Bronchial epithelial cell (primary cell): ENCODE data around the gene POLD4. TPM values are rescaled to one million over a fixed set of nuclear protein-coding genes. Genes with fewer than 3 reads are reported as not detected.
A peak's percentile ranks its signal among the peaks of the same experiment; 100 is the strongest.

ENCODE experiments used
- DNase-seq: peaks from one replicate; pipeline ENCODE4 v3.0.0-alpha.2; 2010; ENCODE audit warnings: low read depth
- FAIRE-seq: peaks from 2 replicates; lab custom pipeline; 2011; peaks lifted over from hg19 to GRCh38; lab: Jason Lieb, UNC
- H3K27me3 ChIP-seq: 2 replicates; pipeline ENCODE4 v1.5.1; 2011; ENCODE audit warnings: low read length; ENCODE audit not compliant: control insufficient read depth, insufficient read depth
- H3K36me3 ChIP-seq: 2 replicates; pipeline ENCODE4 v1.5.1; 2011; ENCODE audit warnings: low read length; ENCODE audit not compliant: control insufficient read depth, insufficient read depth
- H3K4me3 ChIP-seq: 2 replicates; pipeline ENCODE4 v1.5.1; 2011; ENCODE audit warnings: mild to moderate bottlenecking, low read depth, low read length, control low read depth
- total RNA-seq: library from RNA; depleted of rRNA; stranded (reverse); fragments of >200 nt; gene quantifications from 2 replicates; pipeline ENCODE4 v1.2.1, GENCODE V29; 2014
- TF ChIP-seq, protein P1 (sequence below): IDR thresholded peaks from 2 replicates; pipeline ENCODE4 v1.5.1; 2011; ENCODE audit warnings: mild to moderate bottlenecking, moderate library complexity, low read length, control low read depth, inconsistent platforms; ENCODE audit not compliant: insufficient read depth, severe bottlenecking

POLD4 gene
- total RNA-seq, 1 donor from 2014 or later, result 45.8 TPM

DNA sequence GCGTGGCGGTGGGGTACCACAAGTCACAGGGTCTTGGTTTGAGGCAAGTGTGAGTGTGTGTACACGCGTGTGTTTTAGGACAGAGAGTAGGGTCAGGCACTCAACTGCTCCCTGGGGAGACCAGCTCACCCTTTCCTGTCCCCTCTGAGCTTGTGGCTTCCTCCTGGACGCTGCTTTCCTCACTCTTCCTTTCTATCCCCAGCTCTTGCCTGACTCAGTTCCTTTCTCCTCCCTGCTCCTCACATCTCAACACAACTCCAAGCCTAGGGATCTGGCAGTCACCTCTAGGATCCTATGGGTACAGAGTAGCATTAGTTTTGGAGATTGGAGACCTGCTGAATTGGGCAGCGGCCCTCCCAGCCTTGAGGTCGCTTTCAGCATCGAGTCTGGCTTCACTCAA is 15.9 kb upstream of the POLD4 start:
- TF ChIP-seq, protein P1, sequence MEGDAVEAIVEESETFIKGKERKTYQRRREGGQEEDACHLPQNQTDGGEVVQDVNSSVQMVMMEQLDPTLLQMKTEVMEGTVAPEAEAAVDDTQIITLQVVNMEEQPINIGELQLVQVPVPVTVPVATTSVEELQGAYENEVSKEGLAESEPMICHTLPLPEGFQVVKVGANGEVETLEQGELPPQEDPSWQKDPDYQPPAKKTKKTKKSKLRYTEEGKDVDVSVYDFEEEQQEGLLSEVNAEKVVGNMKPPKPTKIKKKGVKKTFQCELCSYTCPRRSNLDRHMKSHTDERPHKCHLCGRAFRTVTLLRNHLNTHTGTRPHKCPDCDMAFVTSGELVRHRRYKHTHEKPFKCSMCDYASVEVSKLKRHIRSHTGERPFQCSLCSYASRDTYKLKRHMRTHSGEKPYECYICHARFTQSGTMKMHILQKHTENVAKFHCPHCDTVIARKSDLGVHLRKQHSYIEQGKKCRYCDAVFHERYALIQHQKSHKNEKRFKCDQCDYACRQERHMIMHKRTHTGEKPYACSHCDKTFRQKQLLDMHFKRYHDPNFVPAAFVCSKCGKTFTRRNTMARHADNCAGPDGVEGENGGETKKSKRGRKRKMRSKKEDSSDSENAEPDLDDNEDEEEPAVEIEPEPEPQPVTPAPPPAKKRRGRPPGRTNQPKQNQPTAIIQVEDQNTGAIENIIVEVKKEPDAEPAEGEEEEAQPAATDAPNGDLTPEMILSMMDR, result no peak
- H3K4me3 ChIP-seq, result no peak overlapping the region
- DNase-seq, result no peak
- no peaks in the 10 kb centered on the region for H3K27me3 ChIP-seq
- no peak for FAIRE-seq
- H3K36me3 ChIP-seq, result peaks cover 3% of the 10 kb centered on the region

DNA sequence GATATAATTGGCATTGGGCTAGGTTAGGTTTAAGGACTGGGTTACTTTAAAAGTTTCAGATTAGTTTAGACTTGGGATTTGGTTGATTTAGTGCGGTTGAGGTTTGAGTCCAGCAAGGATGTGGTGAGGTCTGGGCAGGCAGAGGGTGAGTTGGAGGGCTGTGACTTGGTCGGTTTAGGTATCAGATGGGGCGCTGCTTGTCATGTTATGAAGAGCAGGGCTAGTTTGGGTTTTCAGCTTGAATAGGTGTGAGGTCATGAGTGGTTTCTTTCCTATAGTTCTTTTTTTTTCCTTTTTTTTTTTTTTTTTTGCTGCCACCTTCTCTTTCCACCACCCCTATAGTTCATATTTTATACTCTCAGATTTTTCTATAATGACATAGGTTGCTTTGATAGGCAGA is 15.3 kb upstream of the POLD4 start:
- H3K27me3 ChIP-seq, result no peaks in the 10 kb centered on the region
- H3K4me3 ChIP-seq, result no peak overlapping the region
- DNase-seq, result no peak
- peaks cover 3% of the 10 kb centered on the region for H3K36me3 ChIP-seq
- TF ChIP-seq, protein P1, result no peak
- FAIRE-seq, result no peak

DNA sequence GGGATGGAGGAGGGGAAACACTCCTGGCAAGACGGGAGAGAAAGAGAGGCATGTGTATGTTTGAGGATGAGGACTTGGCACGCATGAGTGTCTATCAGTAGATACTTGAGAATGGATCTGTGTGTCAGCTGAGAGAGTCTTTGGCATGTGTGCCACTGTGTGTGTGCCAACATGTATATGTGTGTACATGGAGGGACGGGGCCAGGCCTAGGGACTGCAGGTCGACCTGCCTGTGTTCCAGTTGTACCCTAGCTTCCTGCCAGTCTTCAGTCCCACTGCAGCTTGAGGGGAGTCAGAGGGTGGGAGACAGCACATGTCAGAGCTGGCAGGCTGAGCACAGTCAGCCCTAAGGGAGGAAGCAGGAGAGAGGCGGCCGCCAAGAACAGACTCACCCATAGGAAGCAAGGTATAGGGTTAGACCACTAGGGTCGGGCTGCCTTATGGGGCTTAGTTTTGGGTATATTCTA is 14.4 kb upstream of the POLD4 start:
- Histone ChIP-seq H3K36me3 (peaks cover 3% of the 10 kb centered on the region), H3K4me3 (no peak overlapping the region), H3K27me3 (no peaks in the 10 kb centered on the region)
- TF ChIP-seq, protein P1, result no peak
- no peak for DNase-seq
- FAIRE-seq, result peak; percentile 58

DNA sequence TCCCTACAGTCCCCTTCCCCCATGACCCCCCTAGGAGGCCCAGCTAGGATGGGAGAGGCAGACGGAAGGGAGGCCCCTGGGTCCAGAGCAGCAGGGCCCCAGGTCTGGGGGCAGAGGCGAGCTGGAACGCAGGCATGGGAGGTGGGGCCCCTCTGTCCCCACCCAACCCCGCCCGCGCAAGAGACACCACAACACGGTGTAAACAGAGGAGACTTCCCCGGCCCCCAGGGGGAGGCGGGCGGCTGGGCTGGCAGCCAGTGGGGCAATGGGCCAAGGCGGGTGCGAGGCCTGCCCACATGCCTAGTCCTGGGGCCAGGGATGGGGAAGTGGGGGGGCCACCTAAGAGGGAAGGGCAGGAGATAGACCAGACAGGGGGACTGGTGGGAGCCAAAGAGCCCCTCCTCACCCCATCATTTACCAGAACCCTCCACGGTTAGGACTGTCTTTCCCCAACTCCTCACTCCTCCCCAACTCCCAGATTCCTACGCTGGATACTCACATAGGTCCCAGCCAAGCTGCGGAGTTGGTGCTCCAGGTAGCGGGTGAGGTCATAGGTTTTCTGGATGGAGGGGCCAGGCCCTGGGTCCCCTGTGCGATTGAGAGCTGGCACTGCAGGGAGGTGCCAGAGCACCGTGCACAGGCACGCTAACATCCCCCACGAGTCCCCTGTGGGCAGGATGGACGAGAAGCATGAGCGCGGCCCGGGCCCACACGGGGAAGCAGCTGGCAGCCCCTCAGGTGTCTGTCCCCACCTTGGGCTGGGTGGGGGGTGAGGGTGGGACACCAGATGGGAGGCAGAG is 13.8 kb upstream of the POLD4 start:
- DNase-seq (no peak), FAIRE-seq (peak; percentile 47)
- Histone ChIP-seq H3K4me3 (no peak overlapping the region), H3K36me3 (peaks cover 3% of the 10 kb centered on the region), H3K27me3 (no peaks in the 10 kb centered on the region)
- TF ChIP-seq, protein P1, result no peak

DNA sequence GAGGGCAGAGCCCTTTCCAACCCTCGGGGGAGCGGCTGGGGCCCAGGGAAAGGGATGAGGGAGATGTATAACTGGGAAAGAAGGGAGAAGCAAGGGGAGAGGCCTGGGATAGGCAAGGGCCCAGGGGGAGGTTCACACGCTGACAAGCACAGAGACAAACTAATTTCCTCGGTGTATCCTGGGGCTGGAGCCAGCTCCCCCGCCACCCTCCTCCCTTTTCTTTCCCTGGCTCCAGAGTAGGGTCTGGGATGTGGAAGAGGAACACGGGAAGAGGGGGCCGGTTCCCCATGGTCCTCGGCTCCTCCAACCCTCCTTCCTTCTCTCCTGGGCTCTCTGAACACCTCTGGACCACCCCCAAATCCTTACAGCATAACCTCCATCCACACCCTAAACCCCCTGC is 13.2 kb upstream of the POLD4 start:
- Histone ChIP-seq H3K27me3 (no peaks in the 10 kb centered on the region), H3K36me3 (peaks cover 3% of the 10 kb centered on the region), H3K4me3 (no peak overlapping the region)
- DNase-seq (no peak), FAIRE-seq (peak; percentile 7)
- TF ChIP-seq, protein P1, result no peak
